ENCODE data around the gene ITM2A.

The ITM2A gene

GRCh38 chrX:79366873-79367749 lies at the start of gene ITM2A:
ITM2A (minus strand) TSS chrX:79367334; CDS start chrX:79367215, 119 bp downstream.
- H3K27ac ChIP-seq (ENCODE audit: low read depth, low read length) = peak within 1 kb of the TSS; percentile 69

GRCh38 chrX:79415056-79415455 lies 47.9 kb upstream of the ITM2A start:
- H3K9ac ChIP-seq (ENCODE audit: low read depth, low read length) = no peak overlapping the region
- no peaks in the 10 kb centered on the region for H3K27me3 ChIP-seq (ENCODE audit: control insufficient read depth, insufficient read depth, low read length)
- H3K9me3 ChIP-seq (ENCODE audit: control insufficient read depth, insufficient read depth, low read length) = peaks cover 38% of the 10 kb centered on the region; the same call in 1 of the 2 replicates
- no peak overlapping the region for H3K4me3 ChIP-seq (ENCODE audit: low read depth, low read length)
- no peaks in the 10 kb centered on the region for H3K4me1 ChIP-seq (ENCODE audit: control insufficient read depth, insufficient read depth, low read length)
- no peaks in the 10 kb centered on the region for H3K36me3 ChIP-seq (ENCODE audit: control insufficient read depth, insufficient read depth, low read length)
- H3K27ac ChIP-seq (ENCODE audit: low read depth, low read length) = no peak overlapping the region

More at GRCh38 chrX:79366873-79367749, at the start of gene ITM2A:
- Histone ChIP-seq H3K36me3 (ENCODE audit: control insufficient read depth, insufficient read depth, low read length) (no peaks in the 10 kb centered on the region), H3K9ac (ENCODE audit: low read depth, low read length) (peak within 1 kb of the TSS; percentile 41; the same call in 1 of the 2 replicates), H3K4me1 (ENCODE audit: control insufficient read depth, insufficient read depth, low read length) (peaks cover 12% of the 10 kb centered on the region), H3K27me3 (ENCODE audit: control insufficient read depth, insufficient read depth, low read length) (no peaks in the 10 kb centered on the region), H3K4me3 (ENCODE audit: low read depth, low read length) (peak within 1 kb of the TSS; percentile 73), H3K9me3 (ENCODE audit: control insufficient read depth, insufficient read depth, low read length) (peaks cover 42% of the 10 kb centered on the region)

- no peaks in the 10 kb centered on the region for H3K36me3 ChIP-seq (ENCODE audit: control insufficient read depth, insufficient read depth, low read length)
- H3K4me1 ChIP-seq (ENCODE audit: control insufficient read depth, insufficient read depth, low read length) = no peaks in the 10 kb centered on the region
- H3K9me3 ChIP-seq (ENCODE audit: control insufficient read depth, insufficient read depth, low read length) = peaks cover 39% of the 10 kb centered on the region; the same call in 1 of the 2 replicates
- no peak overlapping the region for H3K27ac ChIP-seq (ENCODE audit: low read depth, low read length)
- H3K9ac ChIP-seq (ENCODE audit: low read depth, low read length) = no peak overlapping the region
- no peak overlapping the region for H3K4me3 ChIP-seq (ENCODE audit: low read depth, low read length)
- no peaks in the 10 kb centered on the region for H3K27me3 ChIP-seq (ENCODE audit: control insufficient read depth, insufficient read depth, low read length)
Measured at GRCh38 chrX:79413963-79414362, 46.8 kb upstream of the ITM2A start.

- Histone ChIP-seq H3K27ac (ENCODE audit: low read depth, low read length) (no peak overlapping the region), H3K9me3 (ENCODE audit: control insufficient read depth, insufficient read depth, low read length) (peaks cover 30% of the 10 kb centered on the region; the same call in 1 of the 2 replicates), H3K4me3 (ENCODE audit: low read depth, low read length) (no peak overlapping the region; the same call in 1 of the 2 replicates), H3K9ac (ENCODE audit: low read depth, low read length) (no peak overlapping the region), H3K4me1 (ENCODE audit: control insufficient read depth, insufficient read depth, low read length) (no peaks in the 10 kb centered on the region), H3K27me3 (ENCODE audit: control insufficient read depth, insufficient read depth, low read length) (no peaks in the 10 kb centered on the region), H3K36me3 (ENCODE audit: control insufficient read depth, insufficient read depth, low read length) (no peaks in the 10 kb centered on the region)
Measured at GRCh38 chrX:79412972-79413371, 45.8 kb upstream of the ITM2A start.

- Histone ChIP-seq H3K9ac (ENCODE audit: low read depth, low read length) (no peak overlapping the region), H3K27ac (ENCODE audit: low read depth, low read length) (no peak overlapping the region), H3K4me1 (ENCODE audit: control insufficient read depth, insufficient read depth, low read length) (no peaks in the 10 kb centered on the region), H3K9me3 (ENCODE audit: control insufficient read depth, insufficient read depth, low read length) (peaks cover 29% of the 10 kb centered on the region; the same call in 1 of the 2 replicates), H3K36me3 (ENCODE audit: control insufficient read depth, insufficient read depth, low read length) (no peaks in the 10 kb centered on the region), H3K27me3 (ENCODE audit: control insufficient read depth, insufficient read depth, low read length) (no peaks in the 10 kb centered on the region), H3K4me3 (ENCODE audit: low read depth, low read length) (no peak overlapping the region)
Measured at GRCh38 chrX:79412166-79412565, 45.0 kb upstream of the ITM2A start.

- H3K4me3 ChIP-seq (ENCODE audit: low read depth, low read length) = no peak overlapping the region
- no peaks in the 10 kb centered on the region for H3K36me3 ChIP-seq (ENCODE audit: control insufficient read depth, insufficient read depth, low read length)
- H3K9ac ChIP-seq (ENCODE audit: low read depth, low read length) = no peak overlapping the region
- H3K27ac ChIP-seq (ENCODE audit: low read depth, low read length) = no peak overlapping the region
- peaks cover 30% of the 10 kb centered on the region for H3K9me3 ChIP-seq (ENCODE audit: control insufficient read depth, insufficient read depth, low read length)
- H3K27me3 ChIP-seq (ENCODE audit: control insufficient read depth, insufficient read depth, low read length) = no peaks in the 10 kb centered on the region
- H3K4me1 ChIP-seq (ENCODE audit: control insufficient read depth, insufficient read depth, low read length) = no peaks in the 10 kb centered on the region
Measured at GRCh38 chrX:79409657-79410056, 42.5 kb upstream of the ITM2A start.

GRCh38 chrX:79408623-79409322 lies 41.6 kb upstream of the ITM2A start:
- Histone ChIP-seq H3K4me1 (ENCODE audit: control insufficient read depth, insufficient read depth, low read length) (no peaks in the 10 kb centered on the region), H3K27me3 (ENCODE audit: control insufficient read depth, insufficient read depth, low read length) (no peaks in the 10 kb centered on the region), H3K9me3 (ENCODE audit: control insufficient read depth, insufficient read depth, low read length) (peaks cover 38% of the 10 kb centered on the region), H3K9ac (ENCODE audit: low read depth, low read length) (no peak overlapping the region), H3K36me3 (ENCODE audit: control insufficient read depth, insufficient read depth, low read length) (no peaks in the 10 kb centered on the region), H3K27ac (ENCODE audit: low read depth, low read length) (no peak overlapping the region), H3K4me3 (ENCODE audit: low read depth, low read length) (no peak overlapping the region)

- Histone ChIP-seq H3K9me3 (ENCODE audit: control insufficient read depth, insufficient read depth, low read length) (peaks cover 44% of the 10 kb centered on the region), H3K36me3 (ENCODE audit: control insufficient read depth, insufficient read depth, low read length) (no peaks in the 10 kb centered on the region), H3K4me3 (ENCODE audit: low read depth, low read length) (no peak overlapping the region), H3K27me3 (ENCODE audit: control insufficient read depth, insufficient read depth, low read length) (no peaks in the 10 kb centered on the region), H3K9ac (ENCODE audit: low read depth, low read length) (no peak overlapping the region), H3K4me1 (ENCODE audit: control insufficient read depth, insufficient read depth, low read length) (no peaks in the 10 kb centered on the region), H3K27ac (ENCODE audit: low read depth, low read length) (no peak overlapping the region)
Measured at GRCh38 chrX:79400623-79401022, 33.5 kb upstream of the ITM2A start.

- Histone ChIP-seq H3K4me1 (ENCODE audit: control insufficient read depth, insufficient read depth, low read length) (no peaks in the 10 kb centered on the region), H3K9me3 (ENCODE audit: control insufficient read depth, insufficient read depth, low read length) (peaks cover 48% of the 10 kb centered on the region), H3K9ac (ENCODE audit: low read depth, low read length) (no peak overlapping the region), H3K4me3 (ENCODE audit: low read depth, low read length) (no peak overlapping the region), H3K27ac (ENCODE audit: low read depth, low read length) (no peak overlapping the region), H3K27me3 (ENCODE audit: control insufficient read depth, insufficient read depth, low read length) (no peaks in the 10 kb centered on the region), H3K36me3 (ENCODE audit: control insufficient read depth, insufficient read depth, low read length) (no peaks in the 10 kb centered on the region)
Measured at GRCh38 chrX:79375340-79375739, 8.2 kb upstream of the ITM2A start.

GRCh38 chrX:79371640-79372039 lies 4.5 kb upstream of the ITM2A start:
- Histone ChIP-seq H3K9me3 (ENCODE audit: control insufficient read depth, insufficient read depth, low read length) (peaks cover 53% of the 10 kb centered on the region), H3K27ac (ENCODE audit: low read depth, low read length) (no peak overlapping the region), H3K4me1 (ENCODE audit: control insufficient read depth, insufficient read depth, low read length) (peaks cover 7% of the 10 kb centered on the region), H3K9ac (ENCODE audit: low read depth, low read length) (no peak overlapping the region), H3K4me3 (ENCODE audit: low read depth, low read length) (no peak overlapping the region), H3K27me3 (ENCODE audit: control insufficient read depth, insufficient read depth, low read length) (no peaks in the 10 kb centered on the region), H3K36me3 (ENCODE audit: control insufficient read depth, insufficient read depth, low read length) (no peaks in the 10 kb centered on the region)

- no peaks in the 10 kb centered on the region for H3K36me3 ChIP-seq (ENCODE audit: control insufficient read depth, insufficient read depth, low read length)
- peaks cover 7% of the 10 kb centered on the region for H3K4me1 ChIP-seq (ENCODE audit: control insufficient read depth, insufficient read depth, low read length)
- peaks cover 54% of the 10 kb centered on the region for H3K9me3 ChIP-seq (ENCODE audit: control insufficient read depth, insufficient read depth, low read length)
- no peak overlapping the region for H3K4me3 ChIP-seq (ENCODE audit: low read depth, low read length)
- no peaks in the 10 kb centered on the region for H3K27me3 ChIP-seq (ENCODE audit: control insufficient read depth, insufficient read depth, low read length)
- no peak overlapping the region for H3K9ac ChIP-seq (ENCODE audit: low read depth, low read length)
- no peak overlapping the region for H3K27ac ChIP-seq (ENCODE audit: low read depth, low read length)
Measured at GRCh38 chrX:79371101-79371500, 4.0 kb upstream of the ITM2A start.
